ENCODE measurements around the gene CYP4F3.
A peak's percentile ranks its signal among the peaks of the same experiment; 100 is the strongest.

The CYP4F3 gene

DNA sequence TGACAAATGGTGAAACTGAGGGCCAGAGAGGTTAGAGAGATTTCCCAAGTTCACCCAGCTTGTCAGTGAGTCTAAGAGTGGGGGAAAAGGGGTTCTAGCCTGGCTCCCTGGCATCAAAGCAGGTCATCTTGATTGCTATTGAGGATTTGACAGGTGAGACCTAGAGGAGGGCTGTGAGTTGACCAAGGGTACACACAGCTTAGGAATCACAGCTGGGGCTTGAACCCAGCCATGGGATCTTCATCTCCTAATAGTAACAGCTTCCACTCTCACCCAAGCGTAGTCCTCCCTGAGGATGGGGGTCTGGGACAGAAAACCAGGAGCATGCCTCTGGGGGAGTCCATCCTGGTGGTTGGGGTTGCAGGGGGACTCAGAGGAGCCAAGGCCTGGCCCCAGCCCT lies 18.9 kb upstream of the CYP4F3 start:
- DNase-seq (ENCODE audit: low read depth), result no peak
- H3K4me3 ChIP-seq (ENCODE audit: low read depth, low read length), result no peak overlapping the region
- TF ChIP-seq, protein P1, sequence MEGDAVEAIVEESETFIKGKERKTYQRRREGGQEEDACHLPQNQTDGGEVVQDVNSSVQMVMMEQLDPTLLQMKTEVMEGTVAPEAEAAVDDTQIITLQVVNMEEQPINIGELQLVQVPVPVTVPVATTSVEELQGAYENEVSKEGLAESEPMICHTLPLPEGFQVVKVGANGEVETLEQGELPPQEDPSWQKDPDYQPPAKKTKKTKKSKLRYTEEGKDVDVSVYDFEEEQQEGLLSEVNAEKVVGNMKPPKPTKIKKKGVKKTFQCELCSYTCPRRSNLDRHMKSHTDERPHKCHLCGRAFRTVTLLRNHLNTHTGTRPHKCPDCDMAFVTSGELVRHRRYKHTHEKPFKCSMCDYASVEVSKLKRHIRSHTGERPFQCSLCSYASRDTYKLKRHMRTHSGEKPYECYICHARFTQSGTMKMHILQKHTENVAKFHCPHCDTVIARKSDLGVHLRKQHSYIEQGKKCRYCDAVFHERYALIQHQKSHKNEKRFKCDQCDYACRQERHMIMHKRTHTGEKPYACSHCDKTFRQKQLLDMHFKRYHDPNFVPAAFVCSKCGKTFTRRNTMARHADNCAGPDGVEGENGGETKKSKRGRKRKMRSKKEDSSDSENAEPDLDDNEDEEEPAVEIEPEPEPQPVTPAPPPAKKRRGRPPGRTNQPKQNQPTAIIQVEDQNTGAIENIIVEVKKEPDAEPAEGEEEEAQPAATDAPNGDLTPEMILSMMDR (IDR thresholded peaks at IDR 0.05; ENCODE audit: low read depth, low read length, missing control alignments), result no peak

- no peak for DNase-seq (ENCODE audit: low read depth)
- H3K4me3 ChIP-seq (ENCODE audit: low read depth, low read length), result no peak overlapping the region
- TF ChIP-seq, protein P1 (IDR thresholded peaks at IDR 0.05; ENCODE audit: low read depth, low read length, missing control alignments), result no peak
Measured at GRCh38 chr19:15622991-15623390, 17.7 kb upstream of the CYP4F3 start.

GRCh38 chr19:15623711-15624318 lies 16.9 kb upstream of the CYP4F3 start:
- TF ChIP-seq, protein P1 (IDR thresholded peaks at IDR 0.05; ENCODE audit: low read depth, low read length, missing control alignments), result no peak
- H3K4me3 ChIP-seq (ENCODE audit: low read depth, low read length), result no peak overlapping the region
- DNase-seq (ENCODE audit: low read depth), result no peak

DNA sequence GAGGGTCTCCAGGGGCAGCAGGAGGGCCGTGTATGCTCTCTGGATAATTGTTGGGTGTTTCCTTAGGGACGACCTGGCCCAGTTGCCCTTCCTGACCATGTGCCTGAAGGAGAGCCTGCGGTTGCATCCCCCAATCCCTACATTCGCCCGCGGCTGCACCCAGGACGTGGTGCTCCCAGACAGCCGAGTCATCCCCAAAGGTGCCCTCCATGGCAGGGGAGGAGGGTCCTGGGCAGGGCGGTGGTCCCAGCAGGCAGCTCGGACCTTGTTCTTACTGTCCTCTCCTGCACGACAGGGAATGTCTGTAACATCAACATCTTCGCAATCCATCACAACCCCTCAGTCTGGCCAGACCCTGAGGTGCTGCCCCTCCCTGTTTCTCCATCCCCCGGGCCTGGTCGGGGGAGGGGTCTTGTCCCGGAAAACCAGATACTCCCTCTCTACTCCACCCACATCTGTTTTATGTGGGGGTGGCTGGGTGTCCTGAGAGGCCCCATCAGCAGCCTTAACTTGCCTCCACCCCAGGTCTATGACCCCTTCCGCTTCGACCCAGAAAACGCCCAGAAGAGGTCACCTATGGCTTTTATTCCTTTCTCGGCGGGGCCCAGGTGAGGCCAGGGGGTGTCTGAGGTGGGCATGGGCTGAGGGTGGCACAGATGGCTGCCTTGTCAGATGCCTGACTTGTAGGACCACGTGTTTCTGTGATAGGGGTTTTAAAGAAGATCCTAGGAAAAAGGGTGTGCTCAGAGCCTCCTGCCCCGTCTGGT lies 12.3 kb upstream of the CYP4F3 start:
- H3K4me3 ChIP-seq (ENCODE audit: low read depth, low read length), result no peak overlapping the region
- DNase-seq (ENCODE audit: low read depth), result no peak
- TF ChIP-seq, protein P1 (IDR thresholded peaks at IDR 0.05; ENCODE audit: low read depth, low read length, missing control alignments), result no peak

DNA sequence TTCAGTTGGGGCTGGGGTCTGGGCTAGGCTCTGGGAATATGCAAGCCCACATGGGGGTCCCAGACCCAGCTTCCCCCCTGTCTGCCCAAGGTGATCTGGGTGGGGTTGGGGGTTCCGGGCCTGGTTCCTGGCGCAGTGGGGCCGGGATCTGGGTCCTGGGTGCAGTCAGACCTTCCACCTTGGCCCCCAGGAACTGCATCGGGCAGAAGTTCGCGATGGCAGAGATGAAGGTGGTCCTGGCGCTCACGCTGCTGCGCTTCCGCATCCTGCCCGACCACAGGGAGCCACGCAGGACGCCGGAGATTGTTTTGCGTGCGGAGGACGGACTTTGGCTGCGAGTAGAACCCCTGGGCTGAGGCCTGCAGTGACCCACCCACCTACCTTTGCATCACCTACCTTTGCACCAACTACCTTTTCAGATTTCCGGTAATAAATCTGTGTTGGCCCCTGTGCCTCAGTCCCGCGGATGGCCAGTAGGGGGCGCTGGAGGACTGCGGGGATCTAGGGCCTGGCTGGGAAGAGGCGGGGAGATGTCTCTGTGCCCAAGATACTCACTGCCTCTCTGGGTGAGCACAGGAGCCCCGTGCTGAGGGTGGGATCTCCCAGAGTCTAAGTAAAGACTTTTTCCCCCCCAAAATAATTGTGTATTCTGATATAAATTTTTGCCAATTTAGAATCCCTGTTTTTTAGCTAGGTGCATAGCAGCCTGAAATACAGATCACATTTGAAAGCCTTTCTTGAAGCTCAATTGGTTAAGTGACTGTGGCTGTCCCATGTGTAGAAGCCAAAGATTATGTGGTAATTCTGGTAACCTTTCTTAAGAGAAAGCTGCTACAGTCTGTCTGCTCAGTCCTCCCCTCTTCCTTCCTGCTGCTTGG lies 11.5 kb upstream of the CYP4F3 start:
- DNase-seq (ENCODE audit: low read depth), result peak; percentile 12
- TF ChIP-seq, protein P1 (IDR thresholded peaks at IDR 0.05; ENCODE audit: low read depth, low read length, missing control alignments), result peak; percentile 92

DNA sequence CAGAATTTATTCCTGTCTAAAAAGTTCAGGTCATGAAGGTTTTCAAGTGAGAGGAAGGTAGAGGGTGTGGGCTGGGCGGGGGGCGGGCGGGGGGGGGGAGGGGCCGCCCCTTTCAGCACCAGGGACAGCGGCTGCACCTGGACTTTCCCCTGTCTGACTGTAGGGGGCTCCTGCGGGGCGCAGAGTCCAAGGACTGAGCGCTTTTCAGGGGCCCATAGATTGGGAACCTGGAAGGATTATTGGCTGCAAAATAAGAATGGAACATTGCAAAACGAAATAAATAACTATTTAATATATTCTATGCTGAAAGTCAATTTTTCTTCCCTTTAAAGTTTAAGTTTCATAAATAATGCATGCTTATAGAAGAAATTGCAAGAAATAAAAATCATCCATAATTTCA lies 8.9 kb upstream of the CYP4F3 start:
- TF ChIP-seq, protein P1 (IDR thresholded peaks at IDR 0.05; ENCODE audit: low read depth, low read length, missing control alignments), result peak; percentile 35
- H3K4me3 ChIP-seq (ENCODE audit: low read depth, low read length), result no peak overlapping the region
- DNase-seq (ENCODE audit: low read depth), result no peak

More for the DNA sequence above, 11.5 kb upstream of the CYP4F3 start:
- H3K4me3 ChIP-seq (ENCODE audit: low read depth, low read length), result no peak overlapping the region

All from GM12864 (cell line).